ENCODE measurements around the gene CNTF. TPM values are rescaled to one million over a fixed set of nuclear protein-coding genes. Genes with fewer than 3 reads are reported as not detected.
A peak's percentile ranks its signal among the peaks of the same experiment; 100 is the strongest.
"Not testable (repeated sequence)": the region's sequence is repeated elsewhere in the genome, so short reads cannot be mapped to it uniquely, and the experiment has no call there.

CNTF gene, protein sequence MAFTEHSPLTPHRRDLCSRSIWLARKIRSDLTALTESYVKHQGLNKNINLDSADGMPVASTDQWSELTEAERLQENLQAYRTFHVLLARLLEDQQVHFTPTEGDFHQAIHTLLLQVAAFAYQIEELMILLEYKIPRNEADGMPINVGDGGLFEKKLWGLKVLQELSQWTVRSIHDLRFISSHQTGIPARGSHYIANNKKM
- polyA plus RNA-seq (ENCODE audit: low read depth in 6 of 6), result under 1 TPM in 3 of 6 donors, not detected in 3; 0.15 to 0.35 (median 0.28) TPM

DNA sequence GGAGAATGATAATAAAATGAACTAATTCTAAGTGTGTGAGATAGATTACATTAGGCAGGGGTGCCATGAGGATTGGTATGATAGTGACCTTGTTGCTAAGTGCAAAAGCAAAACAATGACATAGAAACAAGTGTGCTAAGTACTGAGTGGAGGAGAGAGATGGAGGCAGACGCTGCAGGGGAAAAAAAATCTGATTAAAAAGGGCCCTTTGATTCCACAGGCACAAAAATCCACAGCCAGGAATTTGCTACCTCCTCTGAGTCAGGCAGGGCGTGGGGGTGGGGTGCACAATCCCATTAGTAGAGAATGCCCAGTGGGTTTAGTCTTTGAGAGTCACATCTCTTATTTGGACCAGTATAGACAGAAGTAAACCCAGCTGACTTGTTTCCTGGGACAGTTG, at the start of gene CNTF:
Gene CNTF (plus strand): TSS at position 322 of the 400 bp plus-strand sequence. CDS start 88 bp downstream, outside the sequence.
- DNase-seq (no peak), ATAC-seq (ENCODE audit: low read depth in 2 of 2) (no peak)
- Mint-ChIP-seq H3K27ac (peak within 1 kb of the TSS in 2 of 6 donors; percentile 53 to 76), H3K4me1 (peaks cover 11 to 21% (median 17%) of the 10 kb centered on the region in 3 donors), H3K9me3 (no peaks in the 10 kb centered on the region), H3K4me3 (no peak within 1 kb of the TSS), H3K36me3 (peaks cover 21 to 52% of the 10 kb centered on the region in 2 donors), H3K27me3 (no peaks in the 10 kb centered on the region)

DNA sequence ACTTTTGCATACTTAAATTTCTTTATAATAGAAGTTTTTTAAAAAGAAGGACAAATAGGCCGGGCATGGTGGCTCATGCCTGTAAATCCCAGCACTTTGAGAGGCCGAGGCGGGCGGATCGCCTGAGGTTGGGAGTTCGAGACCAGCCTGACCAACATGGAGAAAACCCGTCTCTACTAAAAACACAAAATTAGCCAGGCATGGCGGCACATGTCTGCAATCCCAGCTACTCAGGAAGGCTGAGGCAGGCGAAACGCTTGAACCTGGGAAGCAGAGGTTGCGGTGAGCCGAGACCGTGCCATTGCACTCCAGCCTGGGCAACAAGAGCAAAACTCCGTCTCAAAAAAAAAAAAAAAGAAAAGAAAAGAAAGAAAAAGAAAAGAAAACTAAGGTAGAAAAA, 49.6 kb upstream of the CNTF start:
- H3K9me3 Mint-ChIP-seq; H3K27me3 Mint-ChIP-seq; DNase-seq; ATAC-seq (ENCODE audit: low read depth in 2 of 2): not testable (repeated sequence)
- H3K27ac Mint-ChIP-seq, result peak overlapping the region; percentile 98 to 100 (median 99)
- H3K4me1 Mint-ChIP-seq, result peaks cover 39 to 66% (median 49%) of the 10 kb centered on the region in 3 donors
- peaks cover 0 to 11% of the 10 kb centered on the region in 2 donors for H3K36me3 Mint-ChIP-seq
- peak overlapping the region; percentile 86 to 94 (median 92) for H3K4me3 Mint-ChIP-seq

DNA sequence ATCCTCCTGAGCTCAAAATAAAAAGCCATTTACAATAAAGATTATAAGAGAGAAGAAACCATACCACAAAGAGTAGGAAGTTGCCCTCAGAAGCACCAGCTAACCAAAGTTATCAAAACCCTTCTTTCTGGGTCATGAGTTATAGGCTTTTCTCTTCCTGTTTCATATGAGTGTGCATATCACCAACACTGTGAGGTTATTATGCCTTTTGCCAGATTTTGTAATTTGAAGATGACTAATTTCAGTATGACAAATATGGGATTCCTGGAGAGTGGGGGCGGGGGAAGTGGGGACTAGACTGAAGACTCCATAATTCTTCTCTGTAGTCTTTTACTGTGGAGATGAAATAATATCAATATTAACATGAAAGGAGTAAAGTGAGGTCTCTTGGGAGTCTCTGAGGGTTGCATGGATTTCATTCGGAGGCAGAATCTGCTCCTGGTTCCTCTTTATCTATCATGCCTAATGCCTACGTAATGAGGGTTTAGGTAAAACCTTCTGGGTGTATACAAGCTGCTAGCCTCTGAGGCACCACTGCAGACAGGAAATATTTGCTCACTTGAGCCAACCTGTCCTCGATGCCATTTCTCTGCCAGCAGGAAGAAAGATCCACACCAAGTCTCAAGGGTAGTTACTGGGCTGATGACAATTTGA, 48.9 kb upstream of the CNTF start:
- DNase-seq (peak; percentile 72), ATAC-seq (ENCODE audit: low read depth in 2 of 2) (peak; percentile 24 to 33)
- H3K4me1 Mint-ChIP-seq, result peaks cover 39 to 59% (median 46%) of the 10 kb centered on the region in 3 donors
- no peaks in the 10 kb centered on the region for H3K27me3 Mint-ChIP-seq
- peak overlapping the region; percentile 86 to 94 (median 92) for H3K4me3 Mint-ChIP-seq
- H3K27ac Mint-ChIP-seq, result peak overlapping the region; percentile 98 to 100 (median 99)
- H3K9me3 Mint-ChIP-seq, result no peaks in the 10 kb centered on the region
- peaks cover 0 to 9% of the 10 kb centered on the region in 2 donors for H3K36me3 Mint-ChIP-seq

DNA sequence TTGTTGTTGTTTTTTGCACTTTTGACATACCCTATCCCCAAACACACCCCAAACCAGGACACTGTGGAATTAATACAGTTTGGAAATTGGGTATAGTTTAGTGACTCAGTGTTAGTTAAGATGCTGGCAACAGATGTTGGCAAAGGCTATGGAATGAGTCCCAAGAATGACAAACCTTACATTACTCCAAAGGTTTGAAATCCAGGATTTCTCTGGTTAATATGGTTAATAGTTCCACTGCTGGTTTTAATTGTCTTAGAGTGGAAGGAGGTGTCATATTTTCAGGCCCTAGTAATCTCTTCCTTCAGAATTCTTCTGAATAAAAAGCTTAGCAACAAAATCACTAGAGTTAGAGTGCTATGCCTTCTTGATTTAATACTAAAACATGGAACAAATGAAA, 47.6 kb upstream of the CNTF start:
- H3K4me1 Mint-ChIP-seq, result peaks cover 44 to 58% (median 48%) of the 10 kb centered on the region in 3 donors
- no peak for DNase-seq
- H3K4me3 Mint-ChIP-seq, result peak overlapping the region; percentile 86 to 96 (median 92)

DNA sequence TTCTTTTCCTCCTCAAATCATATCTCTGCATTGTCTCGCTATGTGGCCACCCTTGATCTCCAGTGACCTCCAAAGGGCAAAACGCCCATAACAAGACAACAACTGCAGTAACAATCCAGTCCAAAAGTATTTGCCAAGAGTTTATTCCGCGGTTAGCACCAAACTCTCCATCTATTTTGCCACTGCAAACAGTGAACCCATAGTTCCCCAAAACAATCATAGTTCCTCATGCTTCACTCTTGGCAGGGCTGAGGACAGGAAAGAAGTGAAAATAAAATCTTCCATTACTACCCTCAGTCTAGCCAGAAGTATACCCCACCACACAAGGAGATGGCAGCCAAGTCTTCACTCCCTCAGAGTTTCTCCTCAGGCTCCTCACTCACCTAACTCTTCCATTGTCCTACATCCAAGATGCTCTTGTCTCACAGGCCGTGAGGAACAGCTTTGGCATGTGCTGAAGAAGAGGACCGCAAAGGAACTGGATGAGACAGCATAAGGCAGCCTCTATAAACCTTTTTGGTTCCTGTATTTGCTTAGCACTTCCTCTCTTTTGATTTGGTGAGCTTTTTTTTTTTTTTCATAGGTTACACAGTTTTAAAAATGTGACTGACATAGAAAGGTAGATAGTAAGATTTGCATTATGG, 47.0 kb upstream of the CNTF start, which contains the start of gene LPXN:
Gene LPXN (minus strand): TSS at position 480 of the 644 bp plus-strand sequence. CDS start 84 bp downstream, at position 396.
- H3K27me3 Mint-ChIP-seq, result no peaks in the 10 kb centered on the region
- H3K9me3 Mint-ChIP-seq, result no peaks in the 10 kb centered on the region
- H3K4me1 Mint-ChIP-seq, result peaks cover 49 to 64% (median 54%) of the 10 kb centered on the region in 3 donors
- peak within 1 kb of the TSS; percentile 86 to 100 (median 94) for H3K4me3 Mint-ChIP-seq
- ATAC-seq (ENCODE audit: low read depth in 2 of 2) (peak; percentile 6), DNase-seq (peak; percentile 85)
- peak within 1 kb of the TSS; percentile 100 for H3K27ac Mint-ChIP-seq
- no peaks in the 10 kb centered on the region for H3K36me3 Mint-ChIP-seq

More for the DNA sequence above, 47.6 kb upstream of the CNTF start:
- peaks cover 0 to 4% of the 10 kb centered on the region in 2 donors for H3K36me3 Mint-ChIP-seq
- H3K27ac Mint-ChIP-seq, result peak overlapping the region; percentile 98 to 100 (median 100)
- no peaks in the 10 kb centered on the region for H3K27me3 Mint-ChIP-seq
- no peak for ATAC-seq (ENCODE audit: low read depth in 2 of 2)
- H3K9me3 Mint-ChIP-seq, result no peaks in the 10 kb centered on the region

DNA sequence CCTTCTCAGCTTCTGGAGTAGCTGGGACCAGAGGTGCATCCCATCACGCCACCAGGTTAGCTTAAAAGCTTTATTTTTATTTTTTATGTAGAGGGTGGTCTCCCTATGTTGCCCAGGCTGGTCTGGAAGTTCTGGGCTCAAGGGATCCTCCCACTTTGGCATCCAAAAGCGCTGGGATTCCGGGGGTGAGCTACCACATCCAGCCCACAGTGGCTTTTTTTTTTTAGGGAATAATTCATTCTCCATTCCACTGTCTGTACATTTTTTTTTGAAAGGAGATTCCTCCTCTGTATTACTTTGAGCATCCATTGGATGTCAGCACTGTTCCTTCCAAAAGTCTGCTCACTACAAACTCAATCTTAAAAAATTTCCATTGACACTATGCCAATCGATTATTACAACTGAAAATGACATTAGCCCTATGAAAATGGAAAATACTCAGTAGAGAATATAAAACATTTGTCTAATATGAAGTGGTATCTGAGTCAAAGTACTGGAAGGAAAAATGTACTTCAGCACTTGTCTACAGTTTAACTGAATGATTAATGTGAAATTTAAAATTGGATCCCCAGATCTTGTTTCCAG, 45.5 kb upstream of the CNTF start:
- Mint-ChIP-seq H3K27ac (peak overlapping the region; percentile 100), H3K4me1 (peaks cover 54 to 73% (median 59%) of the 10 kb centered on the region in 3 donors), H3K27me3 (no peaks in the 10 kb centered on the region), H3K9me3 (no peaks in the 10 kb centered on the region), H3K36me3 (peaks cover 0 to 3% of the 10 kb centered on the region in 2 donors), H3K4me3 (peak overlapping the region; percentile 86 to 100 (median 97))
- DNase-seq, result no peak
- ATAC-seq (ENCODE audit: low read depth in 2 of 2), result no peak

DNA sequence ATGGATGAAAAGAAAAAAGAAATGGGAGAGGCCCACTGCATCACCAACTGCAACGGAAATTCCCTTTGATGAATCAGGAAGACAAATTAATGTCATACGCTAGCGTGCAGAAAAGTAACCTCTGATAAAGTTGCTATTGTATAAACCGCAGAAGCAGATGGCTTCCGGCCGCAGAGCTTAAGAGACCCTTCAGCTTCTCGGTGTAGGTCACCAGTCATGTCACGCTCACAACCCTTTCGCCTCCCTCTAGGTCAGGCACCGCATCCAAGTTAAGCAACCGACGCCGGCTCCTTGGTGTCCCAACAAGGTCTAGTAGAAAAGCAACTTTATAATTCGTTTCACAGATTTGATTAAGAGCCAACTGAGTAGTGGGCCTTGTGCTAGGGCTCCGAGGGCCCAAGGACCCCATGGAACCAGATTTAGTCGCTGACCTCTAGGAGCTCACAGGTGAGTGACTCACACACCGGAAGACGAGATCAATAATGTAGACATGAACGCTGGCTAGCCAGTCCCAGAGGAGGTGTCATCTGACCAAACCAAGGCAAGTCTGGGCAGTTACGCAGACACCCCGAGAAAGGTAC, 44.8 kb upstream of the CNTF start:
- peak overlapping the region; percentile 86 to 100 (median 97) for H3K4me3 Mint-ChIP-seq
- ATAC-seq (ENCODE audit: low read depth in 2 of 2), result peak; percentile 43 to 44
- DNase-seq, result peak; percentile 91
- H3K9me3 Mint-ChIP-seq, result no peaks in the 10 kb centered on the region
- H3K27ac Mint-ChIP-seq, result peak overlapping the region; percentile 100
- peaks cover 0 to 4% of the 10 kb centered on the region in 2 donors for H3K36me3 Mint-ChIP-seq
- H3K27me3 Mint-ChIP-seq, result no peaks in the 10 kb centered on the region
- peaks cover 57 to 76% (median 66%) of the 10 kb centered on the region in 3 donors for H3K4me1 Mint-ChIP-seq

DNA sequence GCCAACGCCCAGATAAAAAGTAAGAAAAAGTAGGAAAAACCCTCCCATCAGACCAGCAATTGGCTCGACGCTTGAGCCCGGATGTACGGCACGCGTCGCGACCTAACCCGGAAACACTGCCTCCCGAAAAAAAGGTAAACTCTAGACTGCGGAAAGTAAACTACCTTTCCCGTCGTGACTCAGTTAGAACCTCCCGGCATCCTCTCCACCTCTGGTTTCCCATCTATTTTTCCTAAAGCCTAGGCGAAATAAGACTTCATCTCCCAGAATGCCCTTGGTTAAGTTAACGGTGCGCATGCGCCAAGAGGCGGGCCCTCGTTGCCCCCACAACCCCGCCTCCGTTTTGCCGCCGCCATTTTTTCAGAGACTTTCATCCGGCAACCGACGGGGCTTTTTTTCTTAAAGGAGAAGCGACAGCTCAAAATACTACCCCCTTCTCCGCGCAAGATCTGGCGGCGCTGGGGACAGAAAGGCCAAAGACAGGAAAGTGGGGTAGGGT, 44.3 kb upstream of the CNTF start:
- ATAC-seq (ENCODE audit: low read depth in 2 of 2) (peak; percentile 2 to 42), DNase-seq (peak; percentile 93)
- H3K27me3 Mint-ChIP-seq, result no peaks in the 10 kb centered on the region
- H3K9me3 Mint-ChIP-seq, result no peaks in the 10 kb centered on the region
- H3K4me1 Mint-ChIP-seq, result peaks cover 56 to 75% (median 68%) of the 10 kb centered on the region in 3 donors
- peaks cover 0 to 4% of the 10 kb centered on the region in 2 donors for H3K36me3 Mint-ChIP-seq
- peak overlapping the region; percentile 86 to 100 (median 97) for H3K4me3 Mint-ChIP-seq
- H3K27ac Mint-ChIP-seq, result peak overlapping the region; percentile 100

DNA sequence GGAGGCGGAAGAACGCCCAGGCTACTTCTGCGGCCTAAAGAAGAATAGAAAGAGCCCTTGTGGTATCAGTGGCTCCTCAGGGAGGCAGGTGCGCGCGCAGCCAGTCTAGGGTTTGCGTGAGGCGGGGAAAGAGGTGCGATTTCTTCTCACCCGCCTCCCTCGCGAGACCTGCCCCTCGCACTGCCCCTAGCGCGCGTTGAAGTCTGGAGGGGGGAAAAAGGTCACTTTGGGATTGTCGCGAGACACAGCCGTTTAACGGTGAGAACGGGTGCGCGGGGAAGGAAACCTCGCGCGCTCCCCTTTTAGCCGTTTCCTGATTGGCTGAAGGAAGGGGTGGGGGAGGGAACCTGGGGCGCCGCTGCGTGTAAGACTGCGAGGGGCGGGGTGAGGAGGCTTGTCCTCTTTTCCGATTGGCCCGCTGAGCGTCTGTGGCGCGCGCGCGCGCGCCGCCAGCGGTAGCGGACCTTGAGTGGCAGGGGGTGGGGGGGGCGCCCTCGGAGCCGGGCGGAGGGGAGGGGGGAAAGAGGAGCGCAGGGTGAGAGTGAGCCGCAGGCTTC, 43.8 kb upstream of the CNTF start, which contains the start of gene ZFP91:
Gene ZFP91 (plus strand): TSS at position 429 of the 557 bp plus-strand sequence. CDS start 219 bp downstream, outside the sequence.
- Mint-ChIP-seq H3K36me3 (peaks cover 0 to 4% of the 10 kb centered on the region in 2 donors), H3K27me3 (no peaks in the 10 kb centered on the region), H3K4me3 (peak within 1 kb of the TSS; percentile 86 to 100 (median 99)), H3K27ac (peak within 1 kb of the TSS; percentile 100), H3K4me1 (peaks cover 51 to 75% (median 66%) of the 10 kb centered on the region in 3 donors), H3K9me3 (no peaks in the 10 kb centered on the region)
- ATAC-seq (ENCODE audit: low read depth in 2 of 2), result peak; percentile 42 to 45
- DNase-seq, result peak; percentile 93

DNA sequence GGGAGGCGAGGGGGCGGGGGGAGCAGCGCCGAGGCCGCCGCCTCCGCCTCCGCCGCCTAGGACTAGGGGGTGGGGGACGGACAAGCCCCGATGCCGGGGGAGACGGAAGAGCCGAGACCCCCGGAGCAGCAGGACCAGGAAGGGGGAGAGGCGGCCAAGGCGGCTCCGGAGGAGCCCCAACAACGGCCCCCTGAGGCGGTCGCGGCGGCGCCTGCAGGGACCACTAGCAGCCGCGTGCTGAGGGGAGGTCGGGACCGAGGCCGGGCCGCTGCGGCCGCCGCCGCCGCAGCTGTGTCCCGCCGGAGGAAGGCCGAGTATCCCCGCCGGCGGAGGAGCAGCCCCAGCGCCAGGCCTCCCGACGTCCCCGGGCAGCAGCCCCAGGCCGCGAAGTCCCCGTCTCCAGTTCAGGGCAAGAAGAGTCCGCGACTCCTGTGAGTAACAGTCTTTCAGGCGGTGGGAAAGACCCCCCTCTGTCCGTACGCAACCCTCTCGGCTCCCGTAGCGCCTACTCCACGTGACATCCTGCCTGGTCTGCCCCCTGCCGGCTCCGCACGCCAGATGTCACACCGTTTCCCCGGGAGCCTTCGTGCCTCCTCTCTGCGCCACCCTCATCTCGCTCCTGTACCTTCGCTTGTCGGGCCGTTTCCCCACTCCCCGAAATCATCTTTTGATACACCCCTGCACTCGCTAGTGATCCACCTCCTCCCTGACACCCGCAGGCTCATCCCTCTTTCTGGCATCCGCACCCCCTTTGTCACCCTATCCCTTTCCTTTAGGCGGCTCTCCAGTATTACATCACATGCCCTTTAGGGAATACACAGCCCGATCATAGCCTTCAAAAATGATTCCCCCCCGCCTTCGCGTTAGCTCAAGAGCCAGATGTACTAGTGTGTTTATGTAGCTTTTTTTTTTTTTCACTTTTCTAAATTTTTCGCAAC, 43.0 kb upstream of the CNTF start:
- peak; percentile 36 for ATAC-seq (ENCODE audit: low read depth in 2 of 2)
- DNase-seq, result peak; percentile 91
- Mint-ChIP-seq H3K36me3 (peaks cover 0 to 4% of the 10 kb centered on the region in 2 donors), H3K9me3 (no peaks in the 10 kb centered on the region), H3K4me1 (peaks cover 47 to 69% (median 60%) of the 10 kb centered on the region in 3 donors), H3K27ac (peak overlapping the region; percentile 100), H3K4me3 (peak overlapping the region; percentile 86 to 100 (median 99)), H3K27me3 (no peaks in the 10 kb centered on the region)

DNA sequence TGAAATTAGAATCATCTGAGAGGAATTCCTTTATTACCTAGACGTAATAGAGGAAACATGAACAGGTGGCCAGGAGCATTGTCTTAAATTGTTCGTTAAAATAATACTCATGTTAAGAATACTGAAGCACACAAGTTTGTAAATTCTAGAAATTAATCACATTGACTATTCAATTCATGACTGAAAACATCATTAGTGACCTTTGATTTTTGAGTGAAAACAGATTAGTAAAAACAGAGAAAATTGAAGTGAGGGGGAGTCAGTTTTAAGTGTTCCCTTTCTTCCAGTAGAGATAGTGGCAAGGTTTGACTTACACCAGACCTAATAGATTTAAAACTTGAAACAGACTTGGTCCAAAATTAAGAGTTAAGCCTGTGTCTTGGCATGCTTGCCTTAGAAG, 42.2 kb upstream of the CNTF start:
- peak overlapping the region; percentile 86 to 100 (median 98) for H3K4me3 Mint-ChIP-seq
- no peak for ATAC-seq (ENCODE audit: low read depth in 2 of 2)
- no peaks in the 10 kb centered on the region for H3K27me3 Mint-ChIP-seq
- DNase-seq, result no peak
- H3K36me3 Mint-ChIP-seq, result peaks cover 0 to 4% of the 10 kb centered on the region in 2 donors
- peak overlapping the region; percentile 97 to 100 (median 98) for H3K27ac Mint-ChIP-seq
- H3K9me3 Mint-ChIP-seq, result no peaks in the 10 kb centered on the region
- H3K4me1 Mint-ChIP-seq, result peaks cover 40 to 61% (median 51%) of the 10 kb centered on the region in 3 donors
